GM12878 (cell line): ENCODE results near the gene RNF183. TPM values are rescaled to one million over a fixed set of nuclear protein-coding genes. Genes with fewer than 3 reads are reported as not detected.

Source experiments
- ATAC-seq: fragments of 200-7000 bp; cut with Tn5 transposase; 3 replicates; pipeline ENCODE4 v1.9.1; 2020; ENCODE audit warnings: mild to moderate bottlenecking, moderate library complexity
- BruUV-seq: library from RNA; stranded (reverse); fragments of 400-500 nt; replicated peaks from 2 replicates; lab custom pipeline; 2021; lab: Mats Ljungman, UMichigan
- CTCF ChIA-PET: fragments of 300-600 bp; sonication (Branson Sonifier 250); formaldehyde crosslinking; extraction: SDS; loops from one replicate; lab custom pipeline; 2021; ENCODE audit warnings: inconsistent platforms; lab: Yijun Ruan, JAX
- POLR2A ChIA-PET: fragments of 350-600 bp; formaldehyde crosslinking; extraction: SDS; loops from one replicate; lab custom pipeline; 2021; ENCODE audit warnings: inconsistent platforms; lab: Charles Lee
- RAD21 ChIA-PET: fragments of 300-600 bp; sonication (Branson Sonifier 250); formaldehyde crosslinking; loops from one replicate; lab custom pipeline; 2023; ENCODE audit warnings: antibody characterized with exemption; ENCODE audit not compliant: unreplicated experiment; lab: Charles Lee
- SMC1A ChIA-PET: fragments of 300-600 bp; sonication (Branson Sonifier 250); formaldehyde crosslinking; loops from one replicate; lab custom pipeline; 2023; ENCODE audit not compliant: unreplicated experiment, uncharacterized antibody; lab: Charles Lee
- DNase-seq: peaks from one replicate; pipeline ENCODE4 v3.0.0-alpha.2; 2011; ENCODE audit warnings: low read depth, low spot score
- FAIRE-seq: peaks from 3 replicates; lab custom pipeline; 2011; peaks lifted over from hg19 to GRCh38; lab: Jason Lieb, UNC
- H2AFZ ChIP-seq: 2 replicates; pipeline ENCODE4 v1.6.0; 2011; ENCODE audit warnings: low read depth, low read length, control low read depth; ENCODE audit not compliant: control insufficient read depth
- H3K27ac ChIP-seq: 2 replicates; pipeline ENCODE4 v1.5.1; 2011; ENCODE audit warnings: control low read depth; ENCODE audit not compliant: control insufficient read depth, insufficient read depth
- H3K27me3 ChIP-seq, 2 experiments: replicated peaks in 1 of 2; 2 replicates each; pipeline versions ENCODE4 v1.6.0 to v1.6.1; 2011; ENCODE audit warnings: low read length in 1 of 2; ENCODE audit not compliant: control insufficient read depth in 2 of 2, insufficient read depth in 2 of 2
- H3K36me3 ChIP-seq, 2 experiments: 2 replicates each; pipeline ENCODE4 v1.5.1; 2011; ENCODE audit warnings: low read length in 1 of 2; ENCODE audit not compliant: control insufficient read depth in 2 of 2, insufficient read depth in 2 of 2
- H3K4me1 ChIP-seq: 2 replicates; pipeline ENCODE4 v1.6.1; 2011; ENCODE audit warnings: mild to moderate bottlenecking, low read length, moderate library complexity, mixed read lengths; ENCODE audit not compliant: control insufficient read depth, insufficient read depth
- H3K4me2 ChIP-seq: 2 replicates; pipeline ENCODE4 v1.6.0; 2011; ENCODE audit warnings: control low read depth; ENCODE audit not compliant: control insufficient read depth, insufficient read depth
- H3K4me3 ChIP-seq: fragments of 200-600 bp; sonication (generic); 2 replicates; pipeline ENCODE4 v1.5.1; 2016
- H3K79me2 ChIP-seq: 2 replicates; pipeline ENCODE4 v1.6.0; 2011; ENCODE audit warnings: low read length; ENCODE audit not compliant: control insufficient read depth, insufficient read depth
- H3K9ac ChIP-seq: 2 replicates; pipeline ENCODE4 v1.8.0; 2011; ENCODE audit warnings: low read length, control low read depth, mixed read lengths; ENCODE audit not compliant: control insufficient read depth, insufficient read depth
- H3K9me3 ChIP-seq: replicated peaks from 3 replicates; pipeline ENCODE4 v1.5.1; 2011; ENCODE audit warnings: mild to moderate bottlenecking, low read length; ENCODE audit not compliant: control insufficient read depth, insufficient read depth
- H4K20me1 ChIP-seq: 2 replicates; pipeline ENCODE4 v1.6.0; 2011; ENCODE audit not compliant: control insufficient read depth, insufficient read depth
- CREB1 ChIP-seq: IDR thresholded peaks from 2 replicates; pipeline ENCODE4 v1.6.1; 2012; ENCODE audit warnings: low read depth, mild to moderate bottlenecking, inconsistent platforms
- HCFC1 ChIP-seq: fragments of 150-350 bp; IDR thresholded peaks from 2 replicates; pipeline ENCODE4 v1.6.1; 2014; ENCODE audit warnings: low read length
- IRF4 ChIP-seq: IDR thresholded peaks from 2 replicates; pipeline ENCODE4 v1.6.1; 2011; ENCODE audit warnings: low read depth, low read length
- KLF5 ChIP-seq: fragments of 450-650 bp; IDR thresholded peaks from 2 replicates; pipeline ENCODE4 v1.6.1; 2014; ENCODE audit warnings: mild to moderate bottlenecking; ENCODE audit not compliant: partially characterized antibody
- NFIC ChIP-seq: IDR thresholded peaks from 2 replicates; pipeline ENCODE4 v1.6.1; 2012; ENCODE audit warnings: low read depth, mild to moderate bottlenecking, inconsistent platforms, low read length, moderate library complexity
- PAX5 ChIP-seq: IDR thresholded peaks from 2 replicates; pipeline ENCODE4 v1.6.1; 2011; ENCODE audit warnings: low read depth, low read length, borderline replicate concordance
- POLR2AphosphoS5 ChIP-seq: IDR thresholded peaks from 2 replicates; pipeline ENCODE4 v1.6.1; 2011; ENCODE audit warnings: mild to moderate bottlenecking, low read length, inconsistent platforms
- RB1 ChIP-seq: fragments of 450-650 bp; formaldehyde crosslinking; IDR thresholded peaks from 2 replicates; pipeline ENCODE4 v1.6.1; 2017; ENCODE audit warnings: mild to moderate bottlenecking, borderline replicate concordance
- REST ChIP-seq: IDR thresholded peaks from 2 replicates; pipeline ENCODE4 v1.6.1; 2012; ENCODE audit warnings: mild to moderate bottlenecking, low read depth, low read length
- SUPT20H ChIP-seq: IDR thresholded peaks from 2 replicates; pipeline ENCODE4 v1.6.1; 2011; ENCODE audit warnings: low read depth, mild to moderate bottlenecking, low read length, moderate library complexity, borderline replicate concordance; ENCODE audit not compliant: control insufficient read depth
- WRNIP1 ChIP-seq: IDR thresholded peaks from 2 replicates; pipeline ENCODE4 v1.6.1; 2011; ENCODE audit warnings: low read depth, low read length, improper control_type of control experiment, borderline replicate concordance
- WGBS: methylation state at CpG from one replicate; pipeline ENCODE4 v1.1.6; 2016; ENCODE audit warnings: low lambda C conversion rate; ENCODE audit not compliant: insufficient replicate concordance, insufficient coverage; ENCODE audit errors: missing lambda C conversion rate; 5-methylcytosine and 5-hydroxymethylcytosine counted together
- in situ Hi-C: fragments of 300-500 bp; cut with MboI; formaldehyde crosslinking; loops from 9 replicates; pipeline ENCODE4 v1.14.3; 2018; ENCODE audit warnings: mixed read lengths
- intact Hi-C: fragments of 100-400 bp; cut with micrococcal nuclease; formaldehyde crosslinking; loops from one replicate; pipeline ENCODE4 v1.14.2; 2022; ENCODE audit not compliant: unreplicated experiment
- polyA plus RNA-seq, 11 experiments: library from polyadenylated mRNA; depleted of rRNA in 4 of 11; unstranded in 6 of 11; stranded (reverse) in 5 of 11; fragments of >200 nt; fragmentation: Nextera tagmentation in 4 of 11; fragmentation: Illumina TruSeq in 1 of 11; extraction: Ambion mirVana in 4 of 11; extraction: Trizol in 1 of 11; gene quantifications; 1 replicate in 1 of 11; 2 replicates in 10 of 11; pipeline versions ENCODE4 v1.2.1 to v1.2.3, GENCODE V29; 2011 to 2016; ENCODE audit warnings: inconsistent platforms in 2 of 11, missing spikeins in 2 of 11, low read depth in 1 of 11
- total RNA-seq, 4 experiments: library from RNA; depleted of rRNA in 3 of 4; stranded (reverse); fragments of >200 nt in 3 of 4; fragmentation: Illumina TruSeq in 1 of 4; extraction: Trizol in 1 of 4; gene quantifications; 2 replicates each; pipeline versions ENCODE4 v1.2.1 to v1.2.3, GENCODE V29; 2013 to 2021
- TF ChIP-seq, protein P1 (sequence below): fragments of 450-650 bp; IDR thresholded peaks from 2 replicates; pipeline ENCODE4 v1.6.1; 2017; ENCODE audit warnings: mild to moderate bottlenecking

Gene RNF183
- total and polyA plus RNA-seq, 10 of the 15 experiments (the other 5 are each of a cell fraction or from before 2014, with no cell fraction given), result 0.03 to 0.26 (median 0.07) TPM; not detected in 6

DNA sequence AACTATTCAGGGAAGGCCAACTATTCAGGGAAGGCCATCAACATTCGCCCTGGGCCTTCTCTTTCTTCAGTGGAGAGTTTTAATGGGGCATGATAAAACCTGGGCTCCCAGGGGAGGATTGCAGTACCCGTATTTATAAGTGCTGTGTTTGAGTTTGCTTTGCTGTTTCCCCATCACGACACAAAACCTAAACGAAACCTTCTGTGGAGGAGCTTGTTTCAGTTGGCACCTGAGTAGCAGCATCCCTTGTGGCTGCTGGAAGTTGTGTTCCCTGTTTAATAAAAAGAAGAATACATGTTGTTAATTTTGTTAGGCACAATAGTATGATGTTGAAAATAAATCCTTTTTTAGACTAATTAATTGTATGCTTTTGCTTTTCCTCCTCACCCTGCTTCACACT lies 28.6 kb upstream of the RNF183 start:
- Histone ChIP-seq H3K27me3 (no peaks in the 10 kb centered on the region), H3K4me2 (no peak overlapping the region), H2AFZ (no peak overlapping the region), H4K20me1 (no peaks in the 10 kb centered on the region), H3K9ac (no peak overlapping the region), H3K4me1 (0 out of 2 replicates have a peak, but pooled peaks cover 2% of the 10 kb centered on the region), H3K4me3 (no peak overlapping the region), H3K36me3 (no peaks in the 10 kb centered on the region), H3K27ac (no peak overlapping the region), H3K9me3 (no peaks in the 10 kb centered on the region), H3K79me2 (no peaks in the 10 kb centered on the region)
- no peak for DNase-seq
- ChIA-PET RAD21 (no interaction called here), SMC1A (no interaction called here), CTCF (no interaction called here), POLR2A (interaction anchor here (0.5 kb wide), 1 partner anchor 43 kb away, joined by 3 read pairs; no protein-coding TSS in a partner anchor)
- no peak for FAIRE-seq
- intact Hi-C loops (no loop called here), in situ Hi-C loops (no loop called here)
- no TSS peak for BruUV-seq
- ATAC-seq, result no peak
- no peak for TF ChIP-seq PAX5
- TF ChIP-seq, all 136 proteins: peak for 0
- 39% methylated on average over 4 of the region's 4 CpGs for WGBS

DNA sequence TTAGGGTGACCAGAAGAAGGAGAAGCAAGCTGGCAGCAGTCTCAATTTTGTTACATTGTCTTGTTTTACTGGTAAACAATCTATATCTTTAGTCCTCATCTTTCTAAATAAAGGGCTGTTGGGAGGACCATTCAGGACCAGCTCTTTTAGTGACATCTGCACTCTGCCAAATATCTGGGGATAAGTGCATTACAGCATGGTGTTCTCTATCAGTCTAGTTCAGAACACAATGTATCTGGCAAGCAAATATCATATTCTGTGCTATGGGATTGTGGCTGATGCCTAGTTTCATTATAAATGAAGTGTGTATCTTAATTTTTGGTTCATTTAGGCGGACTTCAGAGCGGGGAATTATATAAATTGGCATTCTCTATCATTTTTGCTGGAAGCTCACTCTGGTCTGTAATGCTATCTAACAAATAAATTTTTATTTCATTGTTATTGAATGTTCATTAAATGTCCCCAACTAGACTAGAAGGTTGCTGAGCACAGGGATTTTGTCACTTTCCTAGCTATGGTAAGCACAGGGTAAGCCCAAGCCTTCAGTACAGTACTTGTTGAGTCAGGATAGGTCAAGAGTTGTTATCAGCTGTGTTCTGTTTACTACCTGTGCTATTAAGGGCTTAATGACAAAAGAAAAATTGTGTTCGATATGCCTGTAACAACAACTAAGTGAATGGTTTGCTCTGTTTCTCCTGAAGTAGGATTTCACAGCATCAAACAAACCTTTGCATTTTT lies 25.0 kb upstream of the RNF183 start:
- Histone ChIP-seq H3K4me3 (no peak overlapping the region), H4K20me1 (no peaks in the 10 kb centered on the region), H2AFZ (no peak overlapping the region), H3K4me2 (no peak overlapping the region; the same call in 1 of the 2 replicates), H3K79me2 (no peaks in the 10 kb centered on the region), H3K36me3 (no peaks in the 10 kb centered on the region), H3K27ac (no peak overlapping the region), H3K9me3 (no peaks in the 10 kb centered on the region), H3K27me3 (no peaks in the 10 kb centered on the region), H3K4me1 (0 out of 2 replicates have a peak, but pooled peaks cover 2% of the 10 kb centered on the region), H3K9ac (no peak overlapping the region)
- RAD21 ChIA-PET, result no interaction called here
- 39% methylated on average over 3 of the region's 3 CpGs for whole genome bisulfite sequencing
- CTCF ChIA-PET, result interaction anchor here (0.6 to 1.8 kb wide), 5 partner anchors 9 to 328 kb away, joined by 3 to 5 read pairs (median 4); no protein-coding TSS in a partner anchor
- no peak for ATAC-seq
- no TSS peak for BruUV-seq
- in situ Hi-C loops (no loop called here), intact Hi-C loops (no loop called here)
- POLR2A ChIA-PET, result no interaction called here
- DNase-seq, result no peak
- FAIRE-seq, result no peak
- SMC1A ChIA-PET, result no interaction called here
- TF ChIP-seq IRF4, result no peak
- no peak for TF ChIP-seq NFIC
- TF ChIP-seq, protein P1, sequence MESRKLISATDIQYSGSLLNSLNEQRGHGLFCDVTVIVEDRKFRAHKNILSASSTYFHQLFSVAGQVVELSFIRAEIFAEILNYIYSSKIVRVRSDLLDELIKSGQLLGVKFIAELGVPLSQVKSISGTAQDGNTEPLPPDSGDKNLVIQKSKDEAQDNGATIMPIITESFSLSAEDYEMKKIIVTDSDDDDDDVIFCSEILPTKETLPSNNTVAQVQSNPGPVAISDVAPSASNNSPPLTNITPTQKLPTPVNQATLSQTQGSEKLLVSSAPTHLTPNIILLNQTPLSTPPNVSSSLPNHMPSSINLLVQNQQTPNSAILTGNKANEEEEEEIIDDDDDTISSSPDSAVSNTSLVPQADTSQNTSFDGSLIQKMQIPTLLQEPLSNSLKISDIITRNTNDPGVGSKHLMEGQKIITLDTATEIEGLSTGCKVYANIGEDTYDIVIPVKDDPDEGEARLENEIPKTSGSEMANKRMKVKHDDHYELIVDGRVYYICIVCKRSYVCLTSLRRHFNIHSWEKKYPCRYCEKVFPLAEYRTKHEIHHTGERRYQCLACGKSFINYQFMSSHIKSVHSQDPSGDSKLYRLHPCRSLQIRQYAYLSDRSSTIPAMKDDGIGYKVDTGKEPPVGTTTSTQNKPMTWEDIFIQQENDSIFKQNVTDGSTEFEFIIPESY, result no peak
- TF ChIP-seq POLR2AphosphoS5, result no peak
- no peak for TF ChIP-seq KLF5
- no peak for TF ChIP-seq SUPT20H
- TF ChIP-seq RB1, result no peak
- TF ChIP-seq WRNIP1, result no peak
- TF ChIP-seq REST, result no peak
- no peak for TF ChIP-seq HCFC1
- no peak for TF ChIP-seq CREB1
